Activated naive CD8-positive, alpha-beta T cell treated with anti-CD3 and anti-CD28 coated beads, Interleukin-2, amount 50 U/mL, for 24 hours (primary cell): ENCODE data around the gene CCNL2.
"Not testable (repeated sequence)": the region's sequence is repeated elsewhere in the genome, so short reads cannot be mapped to it uniquely, and the experiment has no call there.

Experiments
- ATAC-seq: fragments of 150-1000 bp; cut with Tn5 transposase; one replicate; pipeline ENCODE4 v1.10.0; 2021
- DNase-seq: peaks from one replicate; pipeline ENCODE4 v3.0.0; 2021
- H3K27ac Mint-ChIP-seq: one replicate; pipeline ENCODE4 v1.8.0; 2021; ENCODE audit warnings: mild to moderate bottlenecking, mixed read lengths
- H3K27me3 Mint-ChIP-seq: one replicate; pipeline ENCODE4 v1.8.0; 2021; ENCODE audit warnings: mixed read lengths
- H3K36me3 Mint-ChIP-seq: one replicate; pipeline ENCODE4 v1.8.0; 2021; ENCODE audit warnings: low read depth, mixed read lengths
- H3K4me1 Mint-ChIP-seq: one replicate; pipeline ENCODE4 v1.8.0; 2021; ENCODE audit warnings: mixed read lengths
- H3K4me3 Mint-ChIP-seq: one replicate; pipeline ENCODE4 v1.8.0; 2021; ENCODE audit warnings: mild to moderate bottlenecking, moderate library complexity, mixed read lengths
- H3K9me3 Mint-ChIP-seq: one replicate; pipeline ENCODE4 v1.8.0; 2021; ENCODE audit warnings: mixed read lengths

CCNL2 gene

GRCh38 chr1:1399187-1399871 lies at the start of gene CCNL2:
TSS of gene CCNL2 (minus strand) at chr1:1399335. CDS start at chr1:1399306, 29 bp downstream.
- Mint-ChIP-seq H3K4me3 (peak within 1 kb of the TSS; percentile 95), H3K4me1 (peaks cover 57% of the 10 kb centered on the region), H3K9me3 (no peaks in the 10 kb centered on the region)

GRCh38 chr1:1446631-1447030 lies 47.5 kb upstream of the CCNL2 start:
- H3K4me1 Mint-ChIP-seq, DNase-seq, H3K9me3 Mint-ChIP-seq, H3K27ac Mint-ChIP-seq, ATAC-seq, H3K36me3 Mint-ChIP-seq, H3K4me3 Mint-ChIP-seq, H3K27me3 Mint-ChIP-seq: not testable (repeated sequence)

More at GRCh38 chr1:1399187-1399871, at the start of gene CCNL2:
- ATAC-seq (peak; percentile 98), DNase-seq (peak; percentile 100)
- H3K36me3 Mint-ChIP-seq = peaks cover 65% of the 10 kb centered on the region
- H3K27ac Mint-ChIP-seq = peak within 1 kb of the TSS; percentile 91
- H3K27me3 Mint-ChIP-seq = no peaks in the 10 kb centered on the region

GRCh38 chr1:1442069-1442770 lies 43.1 kb upstream of the CCNL2 start:
- H3K27ac Mint-ChIP-seq = no peak overlapping the region
- H3K27me3 Mint-ChIP-seq = peaks cover 8% of the 10 kb centered on the region
- no peaks in the 10 kb centered on the region for H3K9me3 Mint-ChIP-seq
- no peak overlapping the region for H3K4me3 Mint-ChIP-seq
- ATAC-seq (no peak), DNase-seq (no peak)
- no peaks in the 10 kb centered on the region for H3K4me1 Mint-ChIP-seq
- H3K36me3 Mint-ChIP-seq = no peaks in the 10 kb centered on the region

- peaks cover 2% of the 10 kb centered on the region for H3K4me1 Mint-ChIP-seq
- no peaks in the 10 kb centered on the region for H3K36me3 Mint-ChIP-seq
- no peak overlapping the region for H3K4me3 Mint-ChIP-seq
- H3K9me3 Mint-ChIP-seq = no peaks in the 10 kb centered on the region
- peaks cover 11% of the 10 kb centered on the region for H3K27me3 Mint-ChIP-seq
- DNase-seq (peak; percentile 78), ATAC-seq (peak; percentile 83)
- no peak overlapping the region for H3K27ac Mint-ChIP-seq
These were observed 42.1 kb upstream of the CCNL2 start for GRCh38 chr1:1441002-1441888.

GRCh38 chr1:1440262-1441001 lies 41.3 kb upstream of the CCNL2 start:
- Mint-ChIP-seq H3K27ac (no peak overlapping the region), H3K27me3 (peaks cover 12% of the 10 kb centered on the region), H3K4me3 (no peak overlapping the region), H3K4me1 (peaks cover 3% of the 10 kb centered on the region), H3K36me3 (no peaks in the 10 kb centered on the region), H3K9me3 (no peaks in the 10 kb centered on the region)
- no peak for ATAC-seq
- no peak for DNase-seq

- H3K36me3 Mint-ChIP-seq = no peaks in the 10 kb centered on the region
- ATAC-seq (no peak), DNase-seq (no peak)
- H3K9me3 Mint-ChIP-seq = no peaks in the 10 kb centered on the region
- H3K4me3 Mint-ChIP-seq = no peak overlapping the region
- H3K4me1 Mint-ChIP-seq = peaks cover 7% of the 10 kb centered on the region
- H3K27ac Mint-ChIP-seq = no peak overlapping the region
- H3K27me3 Mint-ChIP-seq = peaks cover 19% of the 10 kb centered on the region
These were observed 40.6 kb upstream of the CCNL2 start for GRCh38 chr1:1439546-1440261.

GRCh38 chr1:1438531-1439381 lies 39.6 kb upstream of the CCNL2 start:
- H3K4me3 Mint-ChIP-seq = no peak overlapping the region
- H3K27me3 Mint-ChIP-seq = peaks cover 20% of the 10 kb centered on the region
- DNase-seq (no peak), ATAC-seq (no peak)
- H3K27ac Mint-ChIP-seq = no peak overlapping the region
- no peaks in the 10 kb centered on the region for H3K9me3 Mint-ChIP-seq
- H3K36me3 Mint-ChIP-seq = no peaks in the 10 kb centered on the region
- H3K4me1 Mint-ChIP-seq = peaks cover 9% of the 10 kb centered on the region

- ATAC-seq = no peak
- peaks cover 20% of the 10 kb centered on the region for H3K27me3 Mint-ChIP-seq
- H3K27ac Mint-ChIP-seq = no peak overlapping the region
- H3K4me3 Mint-ChIP-seq = no peak overlapping the region
- no peaks in the 10 kb centered on the region for H3K36me3 Mint-ChIP-seq
- no peak for DNase-seq
- H3K9me3 Mint-ChIP-seq = no peaks in the 10 kb centered on the region
- H3K4me1 Mint-ChIP-seq = peaks cover 12% of the 10 kb centered on the region
These were observed 38.8 kb upstream of the CCNL2 start for GRCh38 chr1:1437904-1438376.

- no peaks in the 10 kb centered on the region for H3K36me3 Mint-ChIP-seq
- ATAC-seq (no peak), DNase-seq (no peak)
- peaks cover 12% of the 10 kb centered on the region for H3K4me1 Mint-ChIP-seq
- H3K27ac Mint-ChIP-seq = no peak overlapping the region
- H3K27me3 Mint-ChIP-seq = peaks cover 20% of the 10 kb centered on the region
- H3K9me3 Mint-ChIP-seq = no peaks in the 10 kb centered on the region
- H3K4me3 Mint-ChIP-seq = no peak overlapping the region
These were observed 38.1 kb upstream of the CCNL2 start for GRCh38 chr1:1437033-1437903.

GRCh38 chr1:1436630-1437032 lies 37.5 kb upstream of the CCNL2 start:
- Mint-ChIP-seq H3K27me3 (peaks cover 20% of the 10 kb centered on the region), H3K27ac (no peak overlapping the region), H3K36me3 (no peaks in the 10 kb centered on the region), H3K4me3 (no peak overlapping the region), H3K4me1 (peaks cover 12% of the 10 kb centered on the region), H3K9me3 (no peaks in the 10 kb centered on the region)
- DNase-seq (no peak), ATAC-seq (no peak)

GRCh38 chr1:1435911-1436629 lies 36.9 kb upstream of the CCNL2 start:
- Mint-ChIP-seq H3K27me3 (peaks cover 20% of the 10 kb centered on the region), H3K36me3 (no peaks in the 10 kb centered on the region), H3K9me3 (no peaks in the 10 kb centered on the region), H3K27ac (no peak overlapping the region), H3K4me1 (peaks cover 12% of the 10 kb centered on the region), H3K4me3 (no peak overlapping the region)
- DNase-seq (no peak), ATAC-seq (no peak)
